Spleen (tissue), 11 donors: ENCODE measurements around the gene INPP4B. TPM values are rescaled to one million over a fixed set of nuclear protein-coding genes. Genes with fewer than 3 reads are reported as not detected.

Experiments used
- DNase-seq: peaks from one replicate; pipeline ENCODE4 v3.0.0-alpha.2; 2020
- H3K27ac ChIP-seq, 8 donors: fragments of 200-600 bp; sonication (generic) in 7 of 8; 1 replicate in 4 of 8; 2 replicates in 4 of 8; pipeline versions ENCODE4 v1.5.0 to v1.8.0; 2016 to 2021; ENCODE audit warnings: inconsistent platforms in 4 of 8, mild to moderate bottlenecking in 4 of 8, moderate library complexity in 1 of 8
- H3K27me3 ChIP-seq, 7 donors: fragments of 200-600 bp; sonication (generic) in 6 of 7; replicated peaks in 1 of 7; 1 replicate in 4 of 7; 2 replicates in 3 of 7; pipeline versions ENCODE4 v1.5.0 to v1.8.0; 2016 to 2021; ENCODE audit warnings: inconsistent platforms in 3 of 7, mild to moderate bottlenecking in 1 of 7
- H3K36me3 ChIP-seq, 6 donors: fragments of 200-600 bp; sonication (generic) in 5 of 6; 1 replicate in 4 of 6; 2 replicates in 2 of 6; pipeline versions ENCODE4 v1.5.0 to v1.8.0; 2016 to 2021; ENCODE audit warnings: inconsistent platforms in 2 of 6
- H3K4me1 ChIP-seq, 6 donors: fragments of 200-600 bp; sonication (generic) in 5 of 6; 1 replicate in 3 of 6; 2 replicates in 3 of 6; pipeline versions ENCODE4 v1.5.0 to v1.8.0; 2016 to 2021; ENCODE audit warnings: inconsistent platforms in 3 of 6
- H3K4me3 ChIP-seq, 8 donors: fragments of 200-600 bp; sonication (generic) in 7 of 8; 1 replicate in 4 of 8; 2 replicates in 4 of 8; pipeline versions ENCODE4 v1.5.0 to v1.8.0; 2016 to 2021; ENCODE audit warnings: inconsistent platforms in 4 of 8, mild to moderate bottlenecking in 4 of 8, moderate library complexity in 2 of 8
- H3K9me3 ChIP-seq, 8 donors: fragments of 200-600 bp; sonication (generic) in 7 of 8; 1 replicate in 4 of 8; 2 replicates in 4 of 8; pipeline versions ENCODE4 v1.5.0 to v1.8.0; 2016 to 2021; ENCODE audit warnings: inconsistent platforms in 4 of 8
- POLR2A ChIP-seq, 3 donors: fragments of 450-650 bp; IDR thresholded peaks; one replicate each; pipeline ENCODE4 v1.5.1; 2017; ENCODE audit warnings: antibody characterized with exemption in 3 of 3, mild to moderate bottlenecking in 1 of 3
- POLR2AphosphoS5 ChIP-seq, 3 donors: sonication (generic); formaldehyde crosslinking; IDR thresholded peaks; one replicate each; pipeline ENCODE4 v1.5.1; 2017; ENCODE audit warnings: antibody characterized with exemption in 3 of 3
- WGBS, 5 donors: extraction: QIAGEN DNeasy Blood & Tissue Kit in 3 of 5; methylation state at CpG; one replicate each; pipeline versions ENCODE4 v1.1.5 to v1.1.7; 2013 to 2018; 5-methylcytosine and 5-hydroxymethylcytosine counted together
- intact Hi-C: fragments of 100-400 bp; cut with DNase I; formaldehyde crosslinking; loops from one replicate; pipeline ENCODE4 v1.15.0; 2023; ENCODE audit warnings: low total_unique reads
- polyA plus RNA-seq, 3 donors: library from polyadenylated mRNA; stranded (reverse); fragments of 200-250 nt; gene quantifications; one replicate each; pipeline ENCODE4 v1.2.1, GENCODE V29; 2013
- total RNA-seq, 7 donors: library from RNA; depleted of rRNA in 3 of 7; stranded (reverse); fragments of >200 nt in 3 of 7; fragmentation: NEBNext Ultra II Directional in 4 of 7; extraction: Animal tissue kit (Norgen Biotek cat#: 25700) in 4 of 7; gene quantifications; one replicate each; pipeline versions ENCODE4 v1.1.0 to v1.2.1, GENCODE V29; 2016 to 2021
- TF ChIP-seq, protein P1 (sequence below), 11 experiments: fragments of 200-600 bp in 7 of 11; fragments of 450-650 bp in 4 of 11; sonication (generic) in 4 of 11; IDR thresholded peaks in 8 of 11; conservative IDR thresholded peaks in 3 of 11; 1 replicate in 7 of 11; 2 replicates in 4 of 11; pipeline versions ENCODE4 v1.4.0 to v1.8.0; 2016 to 2021; ENCODE audit warnings: antibody characterized with exemption in 11 of 11, inconsistent platforms in 4 of 11, mild to moderate bottlenecking in 1 of 11
- donor health status: healthy with polysubstance abuse.
- donor health status: DM: no; HTN: no; CAD: no; lungs with moderate emphysema.
- donor health status: DM: no; HTN: no; CAD: no.
- donor health status: Bipolar disorder and iron deficiency.
- donor health status: healthy.
- donor health status: DM: no; HTN: no; CAD: no.
- donor health status: DM: yes; HTN: yes; CAD: no.

Gene INPP4B
- total and polyA plus RNA-seq, 10 donors, result 0.78 to 31.6 (median 26.8) TPM

GRCh38 chr4:142043509-142043908 is 802.6 kb downstream of the INPP4B start:
- Histone ChIP-seq H3K4me1 (no peaks in the 10 kb centered on the region), H3K27ac (no peak overlapping the region), H3K4me3 (no peak overlapping the region), H3K9me3 (no peaks in the 10 kb centered on the region), H3K36me3 (no peaks in the 10 kb centered on the region), H3K27me3 (no peaks in the 10 kb centered on the region)
- intact Hi-C loops, result no loop called here
- DNase-seq, result no peak
- no peak for TF ChIP-seq POLR2AphosphoS5 (IDR thresholded peaks at IDR 0.05)
- TF ChIP-seq, protein P1, sequence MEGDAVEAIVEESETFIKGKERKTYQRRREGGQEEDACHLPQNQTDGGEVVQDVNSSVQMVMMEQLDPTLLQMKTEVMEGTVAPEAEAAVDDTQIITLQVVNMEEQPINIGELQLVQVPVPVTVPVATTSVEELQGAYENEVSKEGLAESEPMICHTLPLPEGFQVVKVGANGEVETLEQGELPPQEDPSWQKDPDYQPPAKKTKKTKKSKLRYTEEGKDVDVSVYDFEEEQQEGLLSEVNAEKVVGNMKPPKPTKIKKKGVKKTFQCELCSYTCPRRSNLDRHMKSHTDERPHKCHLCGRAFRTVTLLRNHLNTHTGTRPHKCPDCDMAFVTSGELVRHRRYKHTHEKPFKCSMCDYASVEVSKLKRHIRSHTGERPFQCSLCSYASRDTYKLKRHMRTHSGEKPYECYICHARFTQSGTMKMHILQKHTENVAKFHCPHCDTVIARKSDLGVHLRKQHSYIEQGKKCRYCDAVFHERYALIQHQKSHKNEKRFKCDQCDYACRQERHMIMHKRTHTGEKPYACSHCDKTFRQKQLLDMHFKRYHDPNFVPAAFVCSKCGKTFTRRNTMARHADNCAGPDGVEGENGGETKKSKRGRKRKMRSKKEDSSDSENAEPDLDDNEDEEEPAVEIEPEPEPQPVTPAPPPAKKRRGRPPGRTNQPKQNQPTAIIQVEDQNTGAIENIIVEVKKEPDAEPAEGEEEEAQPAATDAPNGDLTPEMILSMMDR (IDR thresholded peaks at IDR 0.05 in 8 of 11, conservative IDR thresholded peaks at IDR 0.05 in 3 of 11), result no peak
- no peak for TF ChIP-seq POLR2A (IDR thresholded peaks at IDR 0.05)

DNA sequence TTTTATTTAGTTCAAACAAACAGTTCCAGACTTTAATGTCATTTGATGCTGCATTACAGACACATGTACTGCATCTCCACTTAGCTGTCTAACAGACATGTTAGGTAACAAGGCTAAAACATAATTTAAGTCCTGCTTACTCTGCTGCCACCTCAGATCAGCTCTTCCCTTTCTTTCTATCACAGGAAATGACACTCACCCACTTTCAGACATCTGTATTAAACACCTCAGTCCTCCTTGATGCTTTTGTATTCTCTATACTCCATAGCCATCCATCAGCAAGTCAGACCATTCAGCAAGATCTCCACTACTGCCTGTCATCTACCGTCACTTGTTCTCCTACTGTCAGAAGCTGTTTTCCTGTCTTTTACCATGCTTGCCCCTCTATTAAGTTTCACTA is 804.3 kb downstream of the INPP4B start:
- WGBS, 5 donors, result 83 to 100% (median 94%) methylated on average over 1 of the region's 1 CpG
- H3K4me3 ChIP-seq, result no peak overlapping the region
- TF ChIP-seq, protein P1 (IDR thresholded peaks at IDR 0.05 in 8 of 11, conservative IDR thresholded peaks at IDR 0.05 in 3 of 11), result no peak
- TF ChIP-seq POLR2A (IDR thresholded peaks at IDR 0.05), result no peak
- TF ChIP-seq POLR2AphosphoS5 (IDR thresholded peaks at IDR 0.05), result no peak
- H3K36me3 ChIP-seq, result no peaks in the 10 kb centered on the region
- H3K9me3 ChIP-seq, result no peaks in the 10 kb centered on the region
- DNase-seq, result no peak
- no peak overlapping the region for H3K27ac ChIP-seq
- H3K4me1 ChIP-seq, result no peaks in the 10 kb centered on the region
- no peaks in the 10 kb centered on the region for H3K27me3 ChIP-seq
- intact Hi-C loops, result no loop called here

- intact Hi-C loops, result no loop called here
- no peak overlapping the region for H3K4me3 ChIP-seq
- H3K27me3 ChIP-seq, result no peaks in the 10 kb centered on the region
- no peaks in the 10 kb centered on the region for H3K4me1 ChIP-seq
- no peak for TF ChIP-seq POLR2AphosphoS5 (IDR thresholded peaks at IDR 0.05)
- no peak for TF ChIP-seq POLR2A (IDR thresholded peaks at IDR 0.05)
- TF ChIP-seq, protein P1 (IDR thresholded peaks at IDR 0.05 in 8 of 11, conservative IDR thresholded peaks at IDR 0.05 in 3 of 11), result no peak
- H3K36me3 ChIP-seq, result no peaks in the 10 kb centered on the region
- no peak for DNase-seq
- no peaks in the 10 kb centered on the region for H3K9me3 ChIP-seq
- WGBS, 5 donors, result 61 to 81% (median 78%) methylated on average over 3 of the region's 3 CpGs
- no peak overlapping the region for H3K27ac ChIP-seq
Observed at GRCh38 chr4:142040043-142040442, 806.1 kb downstream of the INPP4B start.

GRCh38 chr4:142036795-142037583 is 809.1 kb downstream of the INPP4B start:
- intact Hi-C loops, result no loop called here
- no peak overlapping the region for H3K4me3 ChIP-seq
- H3K36me3 ChIP-seq, result no peaks in the 10 kb centered on the region
- DNase-seq, result no peak
- H3K4me1 ChIP-seq, result no peaks in the 10 kb centered on the region
- no peaks in the 10 kb centered on the region for H3K9me3 ChIP-seq
- no peaks in the 10 kb centered on the region for H3K27me3 ChIP-seq
- 83 to 88% (median 86%) methylated on average over 4 of the region's 4 CpGs for WGBS, 5 donors
- TF ChIP-seq, protein P1 (IDR thresholded peaks at IDR 0.05 in 8 of 11, conservative IDR thresholded peaks at IDR 0.05 in 3 of 11), result no peak
- no peak for TF ChIP-seq POLR2A (IDR thresholded peaks at IDR 0.05)
- TF ChIP-seq POLR2AphosphoS5 (IDR thresholded peaks at IDR 0.05), result no peak
- no peak overlapping the region for H3K27ac ChIP-seq
